Esophagus muscularis mucosa (tissue), 4 donors: ENCODE results near the gene TAMALIN. TPM values are rescaled to one million over a fixed set of nuclear protein-coding genes. Genes with fewer than 3 reads are reported as not detected.
A peak's percentile ranks its signal among the peaks of the same experiment; 100 is the strongest.

Source experiments
- DNase-seq: peaks from one replicate; pipeline ENCODE4 v3.0.0-alpha.2; 2017; ENCODE audit errors: extremely low spot score
- H3K27ac ChIP-seq, 4 donors: fragments of 200-600 bp; sonication (generic); replicated peaks in 1 of 4; 1 replicate in 3 of 4; 2 replicates in 1 of 4; pipeline ENCODE4 v1.5.1; 2016 to 2019; ENCODE audit warnings: mild to moderate bottlenecking in 1 of 4
- H3K27me3 ChIP-seq, 4 donors: fragments of 200-600 bp; sonication (generic); one replicate each; pipeline versions ENCODE4 v1.5.1 to v1.6.0; 2016 to 2019
- H3K36me3 ChIP-seq, 4 donors: fragments of 200-600 bp; sonication (generic); one replicate each; pipeline ENCODE4 v1.5.1; 2016 to 2019
- H3K4me1 ChIP-seq, 4 donors: fragments of 200-600 bp; sonication (generic); one replicate each; pipeline ENCODE4 v1.5.1; 2016 to 2019
- H3K4me3 ChIP-seq, 4 donors: fragments of 200-600 bp; sonication (generic); 1 replicate in 2 of 4; 2 replicates in 2 of 4; pipeline ENCODE4 v1.5.1; 2016 to 2019; ENCODE audit warnings: mild to moderate bottlenecking in 4 of 4, moderate library complexity in 1 of 4
- H3K9me3 ChIP-seq, 4 donors: fragments of 200-600 bp; sonication (generic); 1 replicate in 3 of 4; 2 replicates in 1 of 4; pipeline ENCODE4 v1.5.1; 2016 to 2019
- CTCF ChIP-seq, 3 experiments: fragments of 200-600 bp in 2 of 3; fragments of 450-650 bp in 1 of 3; sonication (generic) in 2 of 3; IDR thresholded peaks; one replicate each; pipeline ENCODE4 v1.5.1; 2017 to 2019; ENCODE audit warnings: antibody characterized with exemption in 3 of 3, mild to moderate bottlenecking in 2 of 3, moderate library complexity in 1 of 3
- EP300 ChIP-seq: sonication (generic); formaldehyde crosslinking; IDR thresholded peaks from one replicate; pipeline ENCODE4 v1.6.1; 2017; ENCODE audit warnings: antibody characterized with exemption
- POLR2A ChIP-seq: fragments of 450-650 bp; IDR thresholded peaks from one replicate; pipeline ENCODE4 v1.6.1; 2017; ENCODE audit warnings: antibody characterized with exemption, moderate library complexity, mild to moderate bottlenecking, low read depth
- POLR2AphosphoS5 ChIP-seq, 2 donors: sonication (generic); formaldehyde crosslinking; IDR thresholded peaks; one replicate each; pipeline ENCODE4 v1.6.1; 2017; ENCODE audit warnings: antibody characterized with exemption in 2 of 2
- WGBS: methylation state at CpG from one replicate; pipeline ENCODE4 v1.1.5; 2018; 5-methylcytosine and 5-hydroxymethylcytosine counted together
- intact Hi-C: fragments of 100-400 bp; cut with DNase I; formaldehyde crosslinking; loops from one replicate; pipeline ENCODE4 v1.15.1; 2023
- small RNA-seq, 3 donors: library from RNA; depleted of rRNA; stranded (forward); fragments of <200 nt; gene quantifications; one replicate each; pipeline ENCODE3, GENCODE V24; 2016
- total RNA-seq, 4 donors: library from RNA; depleted of rRNA; stranded (reverse); fragments of >200 nt; gene quantifications; one replicate each; pipeline versions ENCODE4 v1.1.0 to v1.2.1, GENCODE V29; 2016

Gene TAMALIN
- total RNA-seq, 4 donors from 2014 or later: 13.3 to 26.9 (median 18.3) TPM

- no peaks in the 10 kb centered on the region for H3K9me3 ChIP-seq
- H3K4me1 ChIP-seq: peaks cover 10 to 46% (median 29%) of the 10 kb centered on the region in 4 donors
- DNase-seq: no peak
- H3K36me3 ChIP-seq: peaks cover 0 to 19% (median 10%) of the 10 kb centered on the region in 4 donors
- no peaks in the 10 kb centered on the region for H3K27me3 ChIP-seq
- WGBS: 57% methylated on average over 15 of the region's 20 CpGs
- peak overlapping the region; percentile 54 to 76 (median 66) for H3K27ac ChIP-seq
- intact Hi-C loops: no loop called here
- no peak overlapping the region for H3K4me3 ChIP-seq
- no peak for TF ChIP-seq POLR2A
- TF ChIP-seq CTCF (IDR thresholded peaks at IDR 0.05): no peak
Observed at GRCh38 chr12:52063082-52063924, 56.6 kb downstream of the TAMALIN start.

- H3K4me1 ChIP-seq: peaks cover 10 to 39% (median 29%) of the 10 kb centered on the region in 4 donors
- peaks cover 0 to 11% (median 2%) of the 10 kb centered on the region in 4 donors for H3K36me3 ChIP-seq
- no peak for DNase-seq
- H3K4me3 ChIP-seq: no peak overlapping the region
- TF ChIP-seq POLR2AphosphoS5 (IDR thresholded peaks at IDR 0.05) (peak; percentile 54 to 61), EP300 (no peak)
- no peaks in the 10 kb centered on the region for H3K9me3 ChIP-seq
- intact Hi-C loops: no loop called here
- 72% methylated on average over 6 of the region's 12 CpGs for WGBS
- peak overlapping the region; percentile 54 to 76 (median 66) for H3K27ac ChIP-seq
- H3K27me3 ChIP-seq: no peaks in the 10 kb centered on the region
Observed at GRCh38 chr12:52063981-52064649, 57.4 kb downstream of the TAMALIN start.

Small RNA genes within 50 kb of the gene (small RNA-seq; reads per million reads assigned to genes)
- 0 reads per million in 3 donors for gene RNU6-574P

Other genes with a start within 250 kb of the TAMALIN start
- gene FIGNL2, start 158.2 kb upstream of the TAMALIN start, total RNA-seq: under 1 TPM; 0.23 to 0.42 (median 0.36) TPM
- gene ANKRD33, start 118.8 kb upstream of the TAMALIN start, total RNA-seq: not detected
- 100 to 1,000 TPM; 124 to 149 (median 125) TPM for gene ACVRL1, start 99.4 kb upstream of the TAMALIN start, total RNA-seq
- gene ACVR1B, start 55.2 kb upstream of the TAMALIN start, total RNA-seq: 10 to 100 TPM in 3 of 4 donors, 1 to 10 TPM in 1; 9.1 to 22.4 (median 13.9) TPM
- gene NR4A1, start 44.5 kb downstream of the TAMALIN start, total RNA-seq: 10 to 100 TPM; 26.2 to 88.1 (median 59.4) TPM
- 10 to 100 TPM; 30.3 to 71.4 (median 61.2) TPM for gene ATG101, start 63.0 kb downstream of the TAMALIN start, total RNA-seq
- gene SMIM41, start 72.8 kb downstream of the TAMALIN start, total RNA-seq: 10 to 100 TPM in 1 of 4 donors, 1 to 10 TPM in 3; 2.1 to 26.6 (median 5.6) TPM
- under 1 TPM in 1 of 4 donors, not detected in 3; 0.11 TPM for gene KRT80, start 185.1 kb downstream of the TAMALIN start, total RNA-seq
- 1 to 10 TPM in 3 of 4 donors, under 1 TPM in 1; 0.83 to 8.4 (median 4.5) TPM for gene KRT7, start 226.3 kb downstream of the TAMALIN start, total RNA-seq